Stimulated activated CD4-positive, alpha-beta T cell treated with anti-CD3 and anti-CD28 coated beads, Interleukin-1b, Interleukin-23, amount 100 ng/mL, for 4 hours (primary cell): ENCODE results near the gene ZNF132.
"Not testable (repeated sequence)": the region's sequence is repeated elsewhere in the genome, so short reads cannot be mapped to it uniquely, and the experiment has no call there.

Experiments
- DNase-seq, 2 donors: peaks; one replicate each; pipeline ENCODE4 v3.0.0-alpha.2; 2020; ENCODE audit warnings: low read depth in 2 of 2

ZNF132 gene

DNA sequence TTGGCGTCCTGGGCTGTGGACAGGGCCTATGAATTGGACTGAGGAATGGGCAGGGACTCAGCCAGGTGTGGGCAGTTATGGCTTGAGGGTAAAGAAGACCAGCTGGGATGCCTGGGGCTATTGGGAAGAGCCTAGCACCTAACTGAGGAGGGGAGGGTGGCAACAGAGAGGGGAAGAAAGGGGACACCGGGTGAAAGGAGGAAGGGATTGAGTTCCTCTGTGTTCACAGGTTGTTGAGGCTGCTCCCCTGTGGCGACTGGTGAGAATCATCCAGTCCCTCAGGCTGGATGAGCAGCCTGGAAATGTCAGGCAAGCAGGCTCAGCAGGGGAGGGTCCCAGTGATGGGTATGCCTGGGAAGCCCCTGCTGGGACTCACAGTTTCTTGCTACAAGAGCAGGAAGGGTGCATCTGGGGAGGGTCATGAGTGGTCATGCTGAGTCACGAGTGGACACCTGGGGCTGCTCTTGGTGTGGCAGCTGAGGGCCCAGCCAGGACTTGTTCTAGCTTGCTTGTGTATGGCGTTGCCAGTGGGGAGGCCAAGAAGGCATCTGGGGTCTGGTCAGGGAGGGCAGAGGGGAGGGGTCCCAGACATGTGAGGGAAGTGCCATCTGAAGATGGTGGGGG lies 28.4 kb upstream of the ZNF132 start:
- no peak for DNase-seq

DNA sequence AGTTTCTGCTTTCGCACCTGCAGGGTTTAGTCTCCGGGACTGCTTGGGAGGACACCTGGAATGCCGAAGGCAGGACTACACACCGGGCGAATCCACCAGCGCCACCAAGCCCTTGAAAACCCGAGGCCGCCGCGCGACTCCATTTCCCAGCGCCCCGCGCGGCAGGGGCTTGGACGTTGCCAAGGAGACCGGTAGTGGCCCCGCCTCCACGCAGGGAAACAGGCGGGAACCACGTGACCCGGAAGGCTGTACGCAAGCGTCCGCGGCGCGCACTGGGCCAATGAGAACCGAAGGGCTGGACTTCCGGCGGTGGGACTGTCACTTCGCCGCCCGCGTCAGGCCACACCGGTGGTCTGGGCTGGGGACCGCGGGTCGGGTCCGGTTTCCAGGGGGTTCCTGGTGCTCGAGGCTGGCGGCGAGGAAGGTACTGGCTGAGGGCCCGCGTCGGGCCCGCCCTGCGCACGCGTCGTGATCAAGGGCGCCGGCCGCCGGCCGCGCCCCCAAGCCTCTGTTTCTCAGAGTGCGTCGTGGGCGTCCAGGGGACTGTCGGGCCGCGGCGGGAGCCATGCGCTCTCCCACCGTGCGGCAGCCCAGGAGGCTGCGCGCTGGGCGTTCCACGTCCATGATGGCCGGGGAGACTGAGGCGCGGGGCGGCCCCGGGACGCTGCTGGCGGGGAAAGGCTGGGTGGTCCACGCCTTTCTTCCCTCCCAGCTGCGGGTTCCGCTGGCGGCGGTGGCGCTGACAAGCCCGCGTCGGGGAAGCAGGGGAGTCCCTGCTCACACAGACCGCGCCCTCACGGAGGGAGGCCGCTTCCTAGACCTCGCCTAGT lies 27.0 kb upstream of the ZNF132 start, which contains the start of gene ZNF324:
ZNF324 (plus strand) TSS at position 321 of the 830 bp plus-strand sequence. CDS start 2,106 bp downstream, outside the sequence.
- peak; percentile 94 to 97 for DNase-seq

DNA sequence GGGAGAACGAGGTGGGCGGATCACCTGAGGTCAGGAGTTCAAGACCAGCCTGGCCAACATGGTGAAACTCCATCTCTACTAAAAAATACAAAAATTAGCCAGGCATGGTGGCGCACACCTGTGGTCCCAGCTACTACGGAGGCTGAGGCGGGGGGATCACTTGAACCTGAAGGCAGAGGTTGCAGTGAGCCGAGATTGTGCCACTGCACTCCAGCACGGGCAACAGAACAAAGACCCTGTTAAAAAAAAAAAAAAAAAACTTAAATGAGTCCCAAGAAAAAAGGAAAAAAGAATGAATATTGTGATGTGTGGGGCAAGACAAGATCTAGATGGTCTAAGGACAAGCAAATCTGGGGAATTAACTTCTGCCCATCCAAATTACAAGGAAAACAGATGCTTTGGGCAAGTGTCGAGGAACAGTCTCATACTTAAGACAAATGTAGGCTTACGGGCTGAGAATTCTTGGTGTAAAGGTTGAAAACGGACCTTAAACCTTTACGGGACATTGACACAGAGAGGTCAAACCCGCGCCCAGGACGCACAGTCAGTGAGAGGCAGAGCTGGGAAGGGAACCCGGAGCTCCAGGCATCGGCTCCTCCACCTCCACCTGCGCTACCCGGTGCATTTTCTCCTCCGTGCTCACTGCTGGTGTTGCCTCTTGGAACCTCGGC lies 26.3 kb upstream of the ZNF132 start:
- no peak for DNase-seq

DNA sequence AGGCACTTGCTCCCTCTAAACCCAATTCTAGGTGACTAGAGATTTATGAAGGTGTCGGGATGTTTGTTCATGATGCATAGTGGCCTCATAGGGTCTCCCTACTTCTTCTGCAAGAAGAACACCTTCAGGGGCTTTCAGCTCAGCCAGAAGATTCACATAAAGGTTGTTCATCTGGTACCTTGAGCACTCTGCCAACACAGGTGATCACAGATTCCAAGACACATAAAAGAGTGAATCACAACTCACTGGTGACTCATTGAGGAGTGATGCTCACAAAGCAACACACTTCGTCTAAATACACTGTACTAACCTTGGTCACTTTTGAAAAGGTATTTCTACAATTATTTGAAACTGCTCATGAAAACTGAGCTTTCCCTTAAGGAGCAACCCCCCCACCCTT lies 20.1 kb upstream of the ZNF132 start:
- DNase-seq: no peak

DNA sequence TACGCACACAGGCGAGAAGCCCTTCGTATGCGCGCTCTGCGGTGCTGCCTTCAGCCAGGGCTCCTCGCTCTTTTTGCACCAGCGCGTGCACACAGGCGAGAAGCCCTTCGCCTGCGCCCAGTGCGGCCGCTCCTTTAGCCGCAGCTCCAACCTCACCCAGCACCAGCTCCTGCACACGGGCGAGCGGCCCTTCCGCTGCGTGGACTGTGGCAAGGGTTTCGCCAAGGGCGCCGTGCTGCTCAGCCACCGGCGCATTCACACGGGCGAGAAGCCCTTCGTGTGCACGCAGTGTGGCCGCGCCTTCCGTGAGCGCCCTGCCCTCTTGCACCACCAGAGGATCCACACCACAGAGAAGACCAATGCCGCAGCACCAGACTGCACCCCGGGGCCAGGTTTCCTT lies 16.2 kb upstream of the ZNF132 start:
- no peak for DNase-seq

DNA sequence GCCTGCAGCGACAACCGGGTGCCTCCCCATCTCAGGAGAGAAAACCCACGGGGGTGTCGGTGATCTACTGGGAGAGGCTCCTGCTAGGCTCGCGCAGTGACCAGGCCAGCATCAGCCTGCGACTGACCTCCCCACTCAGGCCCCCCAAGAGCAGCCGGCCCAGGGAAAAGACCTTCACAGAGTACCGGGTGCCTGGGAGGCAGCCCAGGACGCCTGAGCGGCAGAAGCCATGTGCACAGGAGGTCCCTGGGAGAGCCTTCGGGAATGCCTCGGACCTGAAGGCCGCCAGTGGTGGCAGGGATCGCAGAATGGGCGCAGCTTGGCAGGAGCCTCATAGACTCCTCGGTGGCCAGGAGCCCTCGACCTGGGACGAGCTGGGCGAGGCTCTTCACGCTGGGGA lies 15.4 kb upstream of the ZNF132 start:
- DNase-seq: no peak

DNA sequence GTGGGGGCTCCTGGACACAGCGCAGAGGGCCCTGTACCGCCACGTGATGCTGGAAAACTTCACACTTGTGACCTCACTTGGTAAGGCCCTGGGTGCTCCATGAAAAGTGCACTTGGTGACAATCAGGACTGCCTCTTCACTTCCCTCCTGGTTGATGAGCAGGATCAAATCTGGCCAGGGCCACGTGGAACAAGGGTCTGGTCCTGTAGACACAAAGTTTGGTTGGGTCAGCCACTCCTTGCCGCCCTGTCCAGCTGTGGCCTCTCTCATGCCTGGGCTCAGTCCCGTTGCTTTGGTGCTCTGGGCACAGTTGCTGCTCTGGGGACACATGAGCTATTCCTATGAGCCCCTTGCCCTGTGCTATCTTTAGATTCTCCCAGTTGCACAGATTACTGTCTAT lies 13.8 kb upstream of the ZNF132 start:
- DNase-seq: no peak

DNA sequence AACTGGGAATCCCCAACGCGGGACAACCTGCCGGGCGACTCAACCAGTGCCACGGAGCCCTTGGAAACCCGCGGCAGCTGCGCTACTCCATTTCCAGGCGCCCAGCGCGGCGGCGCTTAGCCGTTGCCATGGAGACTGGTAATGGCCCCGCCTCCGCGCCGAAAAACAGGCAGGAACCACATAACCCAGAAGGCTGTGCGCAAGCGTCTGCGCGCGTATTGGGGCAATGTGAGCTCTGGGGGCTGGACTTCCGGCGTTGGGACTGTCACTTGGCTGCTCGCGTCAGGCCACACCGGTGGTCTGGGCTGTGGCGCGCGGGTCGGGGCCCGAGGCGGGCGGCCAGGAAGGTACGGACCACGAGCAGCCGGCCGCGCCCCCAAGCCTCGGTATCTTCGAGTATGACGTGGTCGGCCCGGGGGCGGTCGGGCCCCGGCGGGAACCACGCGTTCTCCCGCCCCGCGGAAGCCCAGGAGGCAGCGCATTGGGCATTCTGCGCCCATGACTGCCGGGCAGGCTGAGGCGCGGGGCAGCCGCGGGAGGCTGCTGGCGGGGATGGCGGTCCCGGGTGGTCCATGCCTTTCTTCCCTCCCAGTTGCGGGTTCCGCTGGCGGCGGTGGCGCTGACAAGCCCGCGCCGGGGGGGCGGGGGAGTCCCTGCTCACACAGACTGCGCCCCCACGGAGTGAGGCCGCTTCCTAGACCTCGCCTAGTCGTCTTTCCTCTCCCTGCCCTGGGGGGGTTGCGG lies 11.6 kb upstream of the ZNF132 start, which contains the start of gene ZNF324B:
ZNF324B (plus strand) TSS at position 265 of the 744 bp plus-strand sequence. CDS start 2,080 bp downstream, outside the sequence.
- DNase-seq: peak; percentile 92 to 93

DNA sequence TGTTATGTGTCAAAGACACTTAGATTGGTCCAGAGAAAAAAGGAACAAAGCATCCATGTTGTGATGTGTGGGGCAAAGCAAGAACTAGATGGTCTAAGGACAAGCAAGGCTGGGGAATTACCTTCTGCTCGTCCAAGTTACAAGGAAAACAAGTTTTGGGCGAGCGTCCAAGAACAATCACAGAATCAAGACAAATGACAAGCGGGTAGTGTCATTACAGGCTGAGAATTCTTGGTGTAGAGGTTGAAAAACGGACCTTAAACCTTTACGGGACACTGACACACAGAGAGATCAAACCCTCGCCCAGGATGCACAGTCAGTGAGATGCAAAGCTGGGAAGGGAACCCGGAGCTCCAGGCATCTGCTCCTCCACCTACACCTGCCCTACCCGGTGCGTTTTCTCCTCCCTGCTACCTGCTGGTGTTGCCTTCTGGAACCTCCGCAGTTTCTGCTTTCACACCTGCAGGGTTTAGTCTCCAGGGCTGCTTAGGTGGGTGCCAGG lies 11.0 kb upstream of the ZNF132 start:
- DNase-seq: no peak

DNA sequence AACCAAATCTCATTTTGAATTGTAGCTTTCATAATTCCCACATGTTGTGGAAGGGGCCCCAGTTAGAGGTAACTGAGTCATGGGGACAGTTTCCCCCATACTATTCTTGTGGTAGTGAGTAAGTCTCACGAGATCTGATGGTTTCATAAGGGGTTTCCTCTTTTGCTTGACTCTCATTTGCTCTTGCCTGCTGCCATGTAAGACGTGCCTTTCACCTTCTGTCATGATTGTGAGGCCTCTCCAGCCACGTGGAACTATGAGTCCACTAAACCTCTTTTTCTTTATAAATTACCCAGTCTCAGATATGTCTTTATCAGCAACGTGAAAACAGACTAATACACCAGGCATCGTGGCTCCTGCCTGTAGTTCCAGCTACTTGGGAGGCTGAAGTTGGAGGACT lies 10.0 kb upstream of the ZNF132 start:
- DNase-seq: not testable (repeated sequence)

DNA sequence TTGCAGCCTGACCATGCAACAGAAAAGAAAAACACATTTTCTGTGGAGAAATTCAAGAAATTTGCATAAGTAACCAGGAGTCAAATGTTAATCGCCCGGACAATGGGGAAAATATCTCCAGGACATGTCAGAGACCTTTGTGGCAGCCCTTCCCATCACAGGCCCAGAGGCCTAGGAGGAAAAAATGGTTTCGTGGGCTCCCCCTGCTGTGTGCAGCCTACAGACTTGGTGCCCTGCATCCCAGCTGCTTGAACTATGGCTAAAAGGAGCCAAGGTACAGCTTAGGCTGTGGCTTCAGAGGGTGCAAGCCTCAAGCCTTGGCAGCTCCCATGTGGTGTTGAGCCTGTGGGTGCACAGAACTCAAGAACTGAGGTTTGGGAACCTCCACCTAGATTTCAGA lies 8.9 kb upstream of the ZNF132 start:
- DNase-seq: not testable (repeated sequence)

DNA sequence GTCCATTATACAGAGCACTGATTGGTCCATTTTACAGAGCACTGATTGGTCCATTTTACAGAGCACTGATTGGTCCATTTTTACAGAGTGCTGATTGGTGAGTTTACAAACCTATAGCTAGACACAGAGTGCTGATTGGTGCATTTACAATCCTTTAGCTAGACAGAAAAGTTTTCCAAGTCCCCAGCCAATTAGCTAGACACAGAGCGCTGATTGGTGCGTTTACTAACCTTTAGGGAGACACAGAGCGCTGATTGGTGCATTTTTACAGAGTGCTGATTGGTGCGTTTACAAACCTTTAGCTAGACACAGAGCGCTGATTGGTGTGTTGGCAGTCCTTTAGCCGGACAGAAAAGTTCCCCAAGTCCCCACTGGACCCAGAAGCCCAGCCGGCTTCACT lies 3.0 kb upstream of the ZNF132 start:
- not testable (repeated sequence) for DNase-seq

DNA sequence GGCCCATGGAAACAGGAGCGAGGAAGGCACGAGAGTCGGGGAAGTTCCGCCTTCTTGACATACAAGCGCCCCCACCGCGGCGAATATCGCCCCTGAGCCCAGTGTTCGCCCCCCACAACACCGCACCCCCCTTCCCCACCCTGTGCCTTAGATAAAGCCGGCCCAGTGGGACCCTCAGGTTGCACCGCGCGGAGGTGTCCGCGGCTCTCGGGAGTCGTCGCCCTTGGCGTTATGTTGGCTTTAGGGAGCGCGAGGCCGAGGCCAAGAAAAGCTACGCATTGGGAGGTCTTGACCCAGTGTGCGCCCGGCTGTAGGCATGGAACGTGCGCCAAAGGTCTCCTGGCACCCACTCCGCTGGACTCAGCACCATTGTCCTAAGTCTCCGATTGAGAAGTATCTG lies 603 bp upstream of the ZNF132 start:
- DNase-seq: no peak

DNA sequence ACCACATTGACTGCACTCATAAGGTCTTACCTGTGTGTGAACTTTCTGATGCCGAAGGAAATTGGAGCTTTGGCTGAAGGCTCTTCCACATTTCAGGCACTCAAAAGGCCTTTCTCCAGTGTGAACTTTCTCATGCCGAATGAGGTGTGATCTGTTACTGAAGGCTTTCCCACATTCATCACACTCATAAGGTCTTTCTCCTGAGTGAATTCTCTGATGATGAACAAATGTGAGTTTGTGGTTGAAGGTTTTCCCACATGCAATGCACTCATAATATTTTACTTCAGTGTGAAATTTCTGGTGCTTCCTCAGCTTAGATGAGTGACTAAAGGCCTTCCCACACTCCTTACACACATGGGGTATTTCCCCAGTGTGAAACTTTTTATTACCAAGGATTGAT lies 5.7 kb downstream of the ZNF132 start:
- DNase-seq: no peak

DNA sequence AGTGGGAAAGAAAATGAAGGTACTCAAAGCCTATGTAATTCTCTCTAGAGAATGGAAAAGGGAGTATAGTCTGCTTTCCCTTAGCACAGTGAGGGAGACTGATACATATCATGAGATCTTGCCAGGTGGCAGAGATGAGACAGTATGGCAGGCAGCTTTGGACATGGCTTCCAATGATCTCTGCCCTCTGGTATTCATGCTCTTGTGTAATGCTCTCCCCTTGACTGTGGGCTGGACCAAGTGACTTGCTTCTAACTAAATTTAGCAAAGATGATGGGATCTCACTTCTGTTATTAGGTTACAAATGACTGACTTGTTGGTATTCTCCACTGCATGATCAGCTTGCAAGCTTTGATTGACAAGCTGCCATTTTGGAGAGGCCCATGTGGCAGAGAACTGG lies 10.2 kb downstream of the ZNF132 start:
- no peak for DNase-seq

DNA sequence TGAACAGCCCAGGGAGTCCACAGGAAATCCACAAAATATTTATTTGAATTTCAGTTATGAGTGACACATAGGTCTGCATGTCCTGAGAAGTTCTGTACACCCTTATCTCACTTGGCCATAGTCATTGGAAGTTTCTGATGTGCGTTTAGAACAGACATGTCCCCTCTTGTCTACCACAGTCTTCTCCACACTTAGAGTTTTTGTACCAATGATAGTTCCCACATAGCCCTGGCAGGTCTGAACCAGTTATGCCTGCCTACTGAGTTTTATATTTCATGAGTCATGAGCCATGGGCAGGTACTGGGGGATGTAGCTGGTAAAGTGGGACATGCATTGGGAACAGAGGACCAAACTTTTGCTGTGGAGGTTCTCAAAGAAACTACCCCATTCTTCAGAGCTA lies 11.3 kb downstream of the ZNF132 start:
- no peak for DNase-seq

DNA sequence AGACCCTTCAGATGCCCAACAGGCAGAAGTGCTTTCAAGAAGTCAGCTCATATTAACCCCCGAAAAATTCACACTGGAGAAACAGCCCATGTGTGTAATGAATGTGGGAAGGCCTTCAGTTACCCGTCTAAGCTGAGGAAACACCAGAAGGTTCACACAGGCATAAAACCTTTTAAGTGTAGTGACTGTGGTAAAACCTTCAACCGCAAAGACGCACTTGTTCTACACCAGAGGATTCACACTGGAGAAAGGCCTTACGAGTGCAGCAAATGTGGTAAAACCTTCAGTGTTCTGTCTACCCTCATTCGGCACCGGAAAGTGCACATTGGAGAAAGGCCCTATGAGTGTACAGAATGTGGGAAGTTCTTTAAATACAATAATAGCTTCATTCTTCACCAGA lies 22.9 kb downstream of the ZNF132 start:
- no peak for DNase-seq

DNA sequence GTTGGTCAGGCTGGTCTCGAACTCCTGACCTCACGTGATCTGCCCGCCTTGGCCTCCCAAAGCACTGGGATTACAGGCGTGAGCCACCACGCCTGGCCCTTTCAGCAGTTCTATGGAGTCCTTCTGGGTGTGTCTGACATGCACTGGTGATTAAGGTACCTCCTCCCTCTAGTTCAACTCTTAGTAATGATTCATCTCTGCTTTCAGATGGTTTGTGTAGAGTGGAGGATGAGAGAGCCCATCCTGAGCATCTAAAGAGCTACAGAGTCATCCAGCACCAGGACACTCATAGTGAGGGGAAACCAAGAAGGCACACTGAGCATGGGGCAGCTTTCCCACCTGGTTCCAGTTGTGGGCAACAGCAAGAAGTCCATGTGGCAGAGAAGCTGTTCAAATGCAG lies 23.3 kb downstream of the ZNF132 start:
- no peak for DNase-seq

DNA sequence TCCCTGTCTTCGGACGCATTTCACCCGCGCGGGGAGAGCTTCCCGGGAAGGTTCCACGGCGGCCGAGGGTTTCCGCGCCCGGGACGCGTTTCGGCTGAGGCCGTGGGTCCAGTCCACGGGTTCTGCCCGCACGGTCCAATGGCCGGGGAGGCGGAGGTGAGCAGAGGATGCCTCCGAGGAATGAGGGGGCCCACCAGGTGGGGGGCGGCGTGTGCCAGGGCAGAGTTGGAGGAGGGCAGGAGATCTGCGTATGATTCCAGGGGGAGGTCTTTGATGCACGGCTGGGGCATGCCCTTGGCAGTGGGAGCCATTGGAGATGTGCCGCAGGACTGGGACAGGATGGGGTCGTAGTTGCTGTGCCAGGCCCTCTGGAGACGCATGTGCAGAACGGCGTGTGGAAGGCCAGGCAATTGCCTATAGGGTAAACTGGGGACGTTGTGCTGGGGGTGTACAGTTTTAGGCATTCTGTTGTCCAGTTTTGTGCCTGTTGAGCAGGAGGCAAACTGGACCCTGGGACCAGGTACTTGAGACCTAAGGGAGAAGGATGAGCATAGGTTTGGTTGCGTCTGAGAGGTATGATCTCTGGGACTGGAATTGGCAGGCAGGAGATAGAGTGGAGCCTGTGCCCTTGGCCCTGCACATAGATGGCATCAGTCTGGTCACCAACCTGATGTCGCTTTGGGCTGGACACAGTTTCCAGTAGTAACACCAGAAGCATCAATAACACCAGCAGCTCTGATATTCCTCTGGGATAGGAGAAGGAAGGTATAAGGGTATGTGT lies 30.8 kb downstream of the ZNF132 start:
- no peak for DNase-seq

DNA sequence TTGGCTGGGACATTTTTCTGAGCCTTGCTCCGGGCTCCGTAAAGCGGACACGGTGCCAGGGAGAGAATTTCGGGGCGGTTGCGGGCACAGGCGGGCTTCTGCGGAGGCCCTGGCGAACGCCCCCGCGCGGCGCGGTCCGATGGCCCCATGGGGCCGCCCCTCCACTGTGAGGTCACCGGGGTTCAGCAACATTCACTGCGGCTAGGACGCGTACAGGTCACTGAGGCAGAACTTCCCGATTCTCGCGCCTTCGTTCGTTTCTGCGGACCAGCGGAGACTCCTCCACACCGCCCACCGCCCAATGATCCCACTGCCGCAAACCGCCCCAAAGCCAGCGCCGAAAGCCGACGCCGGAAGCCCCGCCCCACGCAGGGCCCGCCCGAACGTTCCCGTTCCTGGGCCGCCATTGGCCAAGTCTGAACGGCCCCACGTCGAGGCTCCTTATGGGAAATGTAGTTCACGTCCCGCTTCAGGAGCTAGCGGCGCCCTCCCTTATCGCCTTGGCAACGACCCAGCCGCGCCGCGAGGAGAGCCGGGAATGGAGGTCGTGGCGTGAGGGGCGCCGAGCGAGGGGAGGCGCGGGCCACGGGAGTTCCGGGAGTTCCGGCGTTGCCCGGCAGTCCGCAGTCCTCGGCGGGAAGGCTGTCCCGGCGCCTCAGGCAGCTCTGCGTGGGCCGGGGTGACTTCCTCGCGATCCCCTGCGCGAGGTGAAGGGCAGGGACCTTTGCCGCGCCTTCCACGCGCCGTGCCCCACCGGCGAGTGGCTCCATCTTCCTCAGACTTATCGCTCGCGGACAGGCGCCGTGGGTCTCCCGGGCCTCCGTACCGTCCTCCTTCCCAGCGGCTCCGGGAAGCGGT lies 31.6 kb downstream of the ZNF132 start, which contains the start of gene ZNF584:
ZNF584 (plus strand) TSS at position 498 of the 858 bp plus-strand sequence. CDS start 499 bp downstream, outside the sequence.
- peak; percentile 91 for DNase-seq
